ENCODE results near the gene EID2. TPM values are rescaled to one million over a fixed set of nuclear protein-coding genes. Genes with fewer than 3 reads are reported as not detected.

The EID2 gene
- polyA plus RNA-seq, 1 of the 3 experiments (the other 2 are of a cell fraction), result 14.1 TPM

GRCh38 chr19:39587496-39587895 is 47.5 kb upstream of the EID2 start:
- CTCF ChIA-PET, result no interaction called here
- Histone ChIP-seq H3K9me3 (no peaks in the 10 kb centered on the region), H3K27me3 (ENCODE audit: insufficient read depth) (no peaks in the 10 kb centered on the region; the same call in 1 of the 2 replicates), H3K4me3 (ENCODE audit: low read depth in 2 of 2, low read length in 1 of 2) (no peak overlapping the region), H3K4me1 (ENCODE audit: control insufficient read depth in 1 of 2, insufficient read depth in 2 of 2, low read depth in 1 of 2, low read length in 1 of 2) (no peaks in the 10 kb centered on the region), H4K20me1 (ENCODE audit: insufficient read depth) (no peaks in the 10 kb centered on the region), H3K27ac (ENCODE audit: low read depth in 2 of 2, low read length in 1 of 2) (no peak overlapping the region), H3F3A (replicated peaks; ENCODE audit: insufficient read depth) (no peaks in the 10 kb centered on the region), H3K9me2 (no peaks in the 10 kb centered on the region), H3K36me3 (replicated peaks in 1 of 2; ENCODE audit: control insufficient read depth in 1 of 2, insufficient read depth in 2 of 2, low read length in 1 of 2) (no peaks in the 10 kb centered on the region), H2AFZ (ENCODE audit: low read depth) (no peak overlapping the region), H3K4me2 (no peak overlapping the region), H3K9ac (no peak overlapping the region), H3K79me2 (ENCODE audit: insufficient read depth) (no peaks in the 10 kb centered on the region)
- no peak for DNase-seq
- TF ChIP-seq ELF1 (IDR thresholded peaks at IDR 0.05), result no peak
- TF ChIP-seq FOSL2 (IDR thresholded peaks at IDR 0.05; ENCODE audit: borderline replicate concordance, low read depth), result no peak
- POLR2A ChIA-PET, result no interaction called here
- 2% methylated on average over 4 of the region's 4 CpGs for WGBS (ENCODE audit: low lambda C conversion rate)

- Histone ChIP-seq H3K4me1 (ENCODE audit: control insufficient read depth in 1 of 2, insufficient read depth in 2 of 2, low read depth in 1 of 2, low read length in 1 of 2) (no peaks in the 10 kb centered on the region), H3K4me2 (no peak overlapping the region), H3K9me3 (no peaks in the 10 kb centered on the region), H3F3A (replicated peaks; ENCODE audit: insufficient read depth) (no peaks in the 10 kb centered on the region), H3K9ac (no peak overlapping the region), H3K27me3 (ENCODE audit: insufficient read depth) (no peaks in the 10 kb centered on the region; the same call in 1 of the 2 replicates), H3K27ac (ENCODE audit: low read depth in 2 of 2, low read length in 1 of 2) (no peak overlapping the region), H4K20me1 (ENCODE audit: insufficient read depth) (no peaks in the 10 kb centered on the region), H3K4me3 (ENCODE audit: low read depth in 2 of 2, low read length in 1 of 2) (no peak overlapping the region), H3K36me3 (replicated peaks in 1 of 2; ENCODE audit: control insufficient read depth in 1 of 2, insufficient read depth in 2 of 2, low read length in 1 of 2) (no peaks in the 10 kb centered on the region), H2AFZ (ENCODE audit: low read depth) (no peak overlapping the region), H3K79me2 (ENCODE audit: insufficient read depth) (no peaks in the 10 kb centered on the region), H3K9me2 (no peaks in the 10 kb centered on the region)
- CTCF ChIA-PET, result no interaction called here
- POLR2A ChIA-PET, result no interaction called here
- TF ChIP-seq JUND (IDR thresholded peaks at IDR 0.05), result no peak
- no peak for TF ChIP-seq NFIC (IDR thresholded peaks at IDR 0.05; ENCODE audit: borderline replicate concordance)
- no peak for TF ChIP-seq TEAD4 (IDR thresholded peaks at IDR 0.05; ENCODE audit: borderline replicate concordance, insufficient read depth)
- no peak for DNase-seq
- WGBS (ENCODE audit: low lambda C conversion rate), result under 1% methylated on average over 8 of the region's 8 CpGs
These were observed 43.1 kb upstream of the EID2 start for GRCh38 chr19:39582891-39583625.

- ChIA-PET POLR2A (no interaction called here), CTCF (no interaction called here)
- Histone ChIP-seq H3K27ac (ENCODE audit: low read depth in 2 of 2, low read length in 1 of 2) (no peak overlapping the region), H3K9me3 (no peaks in the 10 kb centered on the region), H2AFZ (ENCODE audit: low read depth) (no peak overlapping the region), H3K4me2 (no peak overlapping the region), H3K27me3 (ENCODE audit: insufficient read depth) (no peaks in the 10 kb centered on the region; the same call in 1 of the 2 replicates), H3K36me3 (replicated peaks in 1 of 2; ENCODE audit: control insufficient read depth in 1 of 2, insufficient read depth in 2 of 2, low read length in 1 of 2) (no peaks in the 10 kb centered on the region), H3F3A (replicated peaks; ENCODE audit: insufficient read depth) (no peaks in the 10 kb centered on the region), H3K4me1 (ENCODE audit: control insufficient read depth in 1 of 2, insufficient read depth in 2 of 2, low read depth in 1 of 2, low read length in 1 of 2) (no peaks in the 10 kb centered on the region), H3K9ac (no peak overlapping the region), H3K9me2 (no peaks in the 10 kb centered on the region), H3K4me3 (ENCODE audit: low read depth in 2 of 2, low read length in 1 of 2) (no peak overlapping the region), H4K20me1 (ENCODE audit: insufficient read depth) (no peaks in the 10 kb centered on the region), H3K79me2 (ENCODE audit: insufficient read depth) (no peaks in the 10 kb centered on the region)
- DNase-seq, result no peak
- 4% methylated on average over 4 of the region's 4 CpGs for WGBS (ENCODE audit: low lambda C conversion rate)
- no peak for TF ChIP-seq POLR2AphosphoS5 (IDR thresholded peaks at IDR 0.05; ENCODE audit: low read depth, low read length)
- no peak for TF ChIP-seq FOXM1 (IDR thresholded peaks at IDR 0.05; ENCODE audit: low read depth)
- TF ChIP-seq NRF1 (IDR thresholded peaks at IDR 0.05; ENCODE audit: low read depth, low read length), result no peak
- TF ChIP-seq ZBTB33 (IDR thresholded peaks at IDR 0.05; ENCODE audit: borderline replicate concordance, low read depth), result no peak
These were observed 42.5 kb upstream of the EID2 start for GRCh38 chr19:39582442-39582841.
